ENCODE measurements around the gene CASP8.

- TF ChIP-seq, protein P1, sequence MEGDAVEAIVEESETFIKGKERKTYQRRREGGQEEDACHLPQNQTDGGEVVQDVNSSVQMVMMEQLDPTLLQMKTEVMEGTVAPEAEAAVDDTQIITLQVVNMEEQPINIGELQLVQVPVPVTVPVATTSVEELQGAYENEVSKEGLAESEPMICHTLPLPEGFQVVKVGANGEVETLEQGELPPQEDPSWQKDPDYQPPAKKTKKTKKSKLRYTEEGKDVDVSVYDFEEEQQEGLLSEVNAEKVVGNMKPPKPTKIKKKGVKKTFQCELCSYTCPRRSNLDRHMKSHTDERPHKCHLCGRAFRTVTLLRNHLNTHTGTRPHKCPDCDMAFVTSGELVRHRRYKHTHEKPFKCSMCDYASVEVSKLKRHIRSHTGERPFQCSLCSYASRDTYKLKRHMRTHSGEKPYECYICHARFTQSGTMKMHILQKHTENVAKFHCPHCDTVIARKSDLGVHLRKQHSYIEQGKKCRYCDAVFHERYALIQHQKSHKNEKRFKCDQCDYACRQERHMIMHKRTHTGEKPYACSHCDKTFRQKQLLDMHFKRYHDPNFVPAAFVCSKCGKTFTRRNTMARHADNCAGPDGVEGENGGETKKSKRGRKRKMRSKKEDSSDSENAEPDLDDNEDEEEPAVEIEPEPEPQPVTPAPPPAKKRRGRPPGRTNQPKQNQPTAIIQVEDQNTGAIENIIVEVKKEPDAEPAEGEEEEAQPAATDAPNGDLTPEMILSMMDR (IDR thresholded peaks at IDR 0.05), result no peak
- TF ChIP-seq POLR2AphosphoS5 (IDR thresholded peaks at IDR 0.05) (no peak), POLR2A (IDR thresholded peaks at IDR 0.05; ENCODE audit: low read depth) (no peak)
Observed at GRCh38 chr2:201261471-201261870, 1.1 kb downstream of the CASP8 start.
